ENCODE results near the gene STH.

- TF ChIP-seq EP300 (IDR thresholded peaks at IDR 0.05), result no peak
- no peak for TF ChIP-seq POLR2A (IDR thresholded peaks at IDR 0.05)
These were observed 9.5 kb downstream of the STH start for GRCh38 chr17:46008591-46008990.

Data from sigmoid colon (tissue), 4 donors.